GM23338 (cell line): ENCODE measurements around the gene SIPA1. TPM values are rescaled to one million over a fixed set of nuclear protein-coding genes. Genes with fewer than 3 reads are reported as not detected.

Source experiments
- ATAC-seq: fragments of 200-7000 bp; cut with Tn5 transposase; 3 replicates; pipeline ENCODE4 v1.9.1; 2020
- DNase-seq: peaks from one replicate; pipeline ENCODE4 v3.0.0-alpha.2; 2015; ENCODE audit warnings: low spot score
- H2AFZ ChIP-seq: fragments of 200-600 bp; sonication (generic); 2 replicates; pipeline ENCODE4 v1.8.0; 2016; ENCODE audit warnings: antibody characterized with exemption, mild to moderate bottlenecking, moderate library complexity
- H3F3A ChIP-seq: fragments of 200-600 bp; sonication (generic); replicated peaks from 2 replicates; pipeline ENCODE4 v1.8.0; 2017; ENCODE audit warnings: antibody characterized with exemption, mixed run types, low read depth
- H3K27ac ChIP-seq: fragments of 200-600 bp; sonication (generic); 2 replicates; pipeline ENCODE4 v1.6.1; 2016; ENCODE audit warnings: low read depth
- H3K27me3 ChIP-seq: fragments of 200-600 bp; sonication (generic); 2 replicates; pipeline ENCODE4 v1.8.0; 2016; ENCODE audit warnings: mild to moderate bottlenecking, mixed run types, moderate library complexity; ENCODE audit not compliant: insufficient read depth
- H3K36me3 ChIP-seq: fragments of 200-600 bp; sonication (generic); 2 replicates; pipeline ENCODE4 v1.8.0; 2016; ENCODE audit warnings: mild to moderate bottlenecking; ENCODE audit not compliant: insufficient read depth
- H3K4me1 ChIP-seq: fragments of 200-600 bp; sonication (generic); 2 replicates; pipeline ENCODE4 v1.8.0; 2016; ENCODE audit warnings: mild to moderate bottlenecking, moderate library complexity; ENCODE audit not compliant: insufficient read depth
- H3K4me2 ChIP-seq: fragments of 200-600 bp; sonication (generic); 2 replicates; pipeline ENCODE4 v1.7.1; 2017; ENCODE audit warnings: mixed run types
- H3K4me3 ChIP-seq: fragments of 200-600 bp; sonication (generic); 2 replicates; pipeline ENCODE4 v1.6.1; 2016; ENCODE audit warnings: mixed run types
- H3K79me2 ChIP-seq: fragments of 200-600 bp; sonication (generic); replicated peaks from 2 replicates; pipeline ENCODE4 v1.8.0; 2017; ENCODE audit warnings: mild to moderate bottlenecking; ENCODE audit not compliant: insufficient read depth
- H3K9me2 ChIP-seq: fragments of 200-600 bp; sonication (generic); 2 replicates; pipeline ENCODE4 v1.8.0; 2017; ENCODE audit not compliant: insufficient read depth
- H4K20me1 ChIP-seq: fragments of 200-600 bp; sonication (generic); replicated peaks from 2 replicates; pipeline ENCODE4 v1.8.0; 2017; ENCODE audit warnings: mild to moderate bottlenecking; ENCODE audit not compliant: insufficient read depth
- H3K27ac Mint-ChIP-seq: 2 replicates; pipeline ENCODE4 v1.8.0; 2020; ENCODE audit warnings: inconsistent platforms, mild to moderate bottlenecking, moderate library complexity, mixed read lengths
- H3K27me3 Mint-ChIP-seq: 3 replicates; pipeline ENCODE4 v1.8.0; 2022; ENCODE audit warnings: low read depth, mild to moderate bottlenecking, moderate library complexity, mixed read lengths, inconsistent platforms; ENCODE audit not compliant: insufficient read depth, poor library complexity
- H3K36me3 Mint-ChIP-seq: 3 replicates; pipeline ENCODE4 v1.8.0; 2021; ENCODE audit warnings: low read depth, mild to moderate bottlenecking, inconsistent platforms, moderate library complexity, mixed read lengths
- H3K4me1 Mint-ChIP-seq: 3 replicates; pipeline ENCODE4 v1.8.0; 2020; ENCODE audit warnings: mild to moderate bottlenecking, inconsistent platforms, mixed read lengths
- H3K4me3 Mint-ChIP-seq: 3 replicates; pipeline ENCODE4 v1.8.0; 2021; ENCODE audit warnings: moderate library complexity, mild to moderate bottlenecking, inconsistent platforms, mixed read lengths
- H3K9me3 Mint-ChIP-seq: 3 replicates; pipeline ENCODE4 v1.8.0; 2020; ENCODE audit warnings: moderate library complexity, mild to moderate bottlenecking, inconsistent platforms, mixed read lengths
- EZH2 ChIP-seq: fragments of 200-600 bp; sonication (generic); IDR thresholded peaks from one replicate; pipeline ENCODE4 v1.8.0; 2017; ENCODE audit warnings: antibody characterized with exemption, mild to moderate bottlenecking, low read depth; ENCODE audit not compliant: unreplicated experiment
- EZH2phosphoT487 ChIP-seq: fragments of 200-600 bp; sonication (generic); IDR thresholded peaks from one replicate; pipeline ENCODE4 v1.8.1; 2018; ENCODE audit warnings: antibody characterized with exemption; ENCODE audit not compliant: unreplicated experiment
- JUNB ChIP-seq: IDR thresholded peaks from one replicate; pipeline ENCODE4 v1.6.1; 2016; ENCODE audit warnings: antibody characterized with exemption; ENCODE audit not compliant: unreplicated experiment
- NANOG ChIP-seq: IDR thresholded peaks from 2 replicates; pipeline ENCODE4 v1.6.1; 2016; ENCODE audit warnings: antibody characterized with exemption, borderline replicate concordance
- POLR2AphosphoS5 ChIP-seq: IDR thresholded peaks from 2 replicates; pipeline ENCODE4 v1.6.1; 2016; ENCODE audit warnings: antibody characterized with exemption, low read depth
- STAT1 ChIP-seq: IDR thresholded peaks from one replicate; pipeline ENCODE4 v1.6.1; 2016; ENCODE audit warnings: antibody characterized with exemption; ENCODE audit not compliant: unreplicated experiment
- ZNF114 ChIP-seq: fragments of 250-450 bp; sonication (Bioruptor Pico); IDR thresholded peaks from 2 replicates; pipeline ENCODE4 v1.5.0; 2020; ENCODE audit warnings: mild to moderate bottlenecking, moderate library complexity
- ZNF331 ChIP-seq: fragments of 250-450 bp; sonication (Bioruptor Pico); IDR thresholded peaks from 2 replicates; pipeline ENCODE4 v1.5.0; 2020; ENCODE audit warnings: low read depth, mild to moderate bottlenecking, moderate library complexity
- ZNF462 ChIP-seq: fragments of 250-450 bp; sonication (Bioruptor Pico); IDR thresholded peaks from 2 replicates; pipeline ENCODE4 v1.5.0; 2020; ENCODE audit warnings: mild to moderate bottlenecking, moderate library complexity
- polyA plus RNA-seq: library from polyadenylated mRNA; unstranded; fragments of >200 nt; fragmentation: Nextera tagmentation; extraction: Ambion mirVana; gene quantifications from 2 replicates; pipeline ENCODE4 v1.2.1, GENCODE V29; 2016
- total RNA-seq: library from RNA; depleted of rRNA; stranded (reverse); fragments of >200 nt; shearing (Covaris generic); gene quantifications from 2 replicates; pipeline ENCODE4 v1.2.3, GENCODE V29; 2014
- TF ChIP-seq, protein P1 (sequence below): IDR thresholded peaks from 2 replicates; pipeline ENCODE4 v1.6.1; 2016; ENCODE audit warnings: antibody characterized with exemption
- TF ChIP-seq, protein P2 (sequence below): IDR thresholded peaks from one replicate; pipeline ENCODE4 v1.6.1; 2018; ENCODE audit warnings: antibody characterized with exemption; ENCODE audit not compliant: unreplicated experiment

The SIPA1 gene
- total and polyA plus RNA-seq, 2 experiments from 2014 or later: 50.1 to 54.6 TPM

DNA sequence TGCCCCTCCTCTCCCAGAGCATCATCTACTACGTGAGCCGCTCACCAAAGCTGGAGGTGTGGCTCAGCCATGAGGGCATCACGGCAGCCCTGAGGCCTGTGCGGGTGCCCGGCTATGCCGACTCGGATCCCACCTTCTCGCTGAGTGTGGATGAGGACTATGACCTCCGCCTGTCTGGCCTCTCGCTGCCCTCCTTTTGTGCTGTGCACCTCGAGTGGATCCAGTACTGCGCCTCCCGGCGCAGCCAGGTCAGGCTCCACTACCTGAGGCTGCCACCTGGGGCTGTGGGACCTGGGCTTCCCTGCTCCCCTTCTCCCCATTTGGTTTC lies 3.8 kb upstream of the SIPA1 start:
- Histone ChIP-seq H3K27ac (no peak overlapping the region), H3K9me2 (no peaks in the 10 kb centered on the region), H3K36me3 (peaks cover 12% of the 10 kb centered on the region; the same call in 1 of the 2 replicates), H4K20me1 (no peaks in the 10 kb centered on the region; the same call in 1 of the 2 replicates), H3K4me2 (no peak overlapping the region), H3K4me1 (peaks cover 18% of the 10 kb centered on the region), H2AFZ (no peak overlapping the region), H3K4me3 (no peak overlapping the region), H3F3A (peaks cover 18% of the 10 kb centered on the region), H3K79me2 (no peaks in the 10 kb centered on the region), H3K27me3 (no peaks in the 10 kb centered on the region)
- DNase-seq (no peak), ATAC-seq (no peak)
- peaks cover 18% of the 10 kb centered on the region for H3K4me1 Mint-ChIP-seq
- H3K36me3 Mint-ChIP-seq: peaks cover 28% of the 10 kb centered on the region
- no peak overlapping the region for H3K4me3 Mint-ChIP-seq
- peaks cover 18% of the 10 kb centered on the region for H3K27me3 Mint-ChIP-seq
- H3K27ac Mint-ChIP-seq: no peak overlapping the region
- TF ChIP-seq EZH2 (no peak), ZNF331 (CRISPR knock-in tag) (no peak)
- H3K9me3 Mint-ChIP-seq: no peaks in the 10 kb centered on the region

GRCh38 chr11:65634440-65634839 lies 3.5 kb upstream of the SIPA1 start:
- Histone ChIP-seq H3K9me2 (no peaks in the 10 kb centered on the region), H3F3A (peaks cover 19% of the 10 kb centered on the region), H4K20me1 (no peaks in the 10 kb centered on the region; the same call in 1 of the 2 replicates), H3K27ac (no peak overlapping the region), H3K4me3 (no peak overlapping the region), H3K36me3 (peaks cover 12% of the 10 kb centered on the region; the same call in 1 of the 2 replicates), H3K79me2 (no peaks in the 10 kb centered on the region), H2AFZ (no peak overlapping the region), H3K4me1 (peaks cover 18% of the 10 kb centered on the region), H3K4me2 (no peak overlapping the region), H3K27me3 (no peaks in the 10 kb centered on the region)
- Mint-ChIP-seq H3K27me3 (peaks cover 19% of the 10 kb centered on the region), H3K9me3 (no peaks in the 10 kb centered on the region), H3K36me3 (peaks cover 25% of the 10 kb centered on the region), H3K27ac (no peak overlapping the region), H3K4me3 (no peak overlapping the region), H3K4me1 (peaks cover 18% of the 10 kb centered on the region)
- DNase-seq: no peak
- no peak for TF ChIP-seq STAT1
- TF ChIP-seq EZH2phosphoT487: no peak
- TF ChIP-seq, protein P1, sequence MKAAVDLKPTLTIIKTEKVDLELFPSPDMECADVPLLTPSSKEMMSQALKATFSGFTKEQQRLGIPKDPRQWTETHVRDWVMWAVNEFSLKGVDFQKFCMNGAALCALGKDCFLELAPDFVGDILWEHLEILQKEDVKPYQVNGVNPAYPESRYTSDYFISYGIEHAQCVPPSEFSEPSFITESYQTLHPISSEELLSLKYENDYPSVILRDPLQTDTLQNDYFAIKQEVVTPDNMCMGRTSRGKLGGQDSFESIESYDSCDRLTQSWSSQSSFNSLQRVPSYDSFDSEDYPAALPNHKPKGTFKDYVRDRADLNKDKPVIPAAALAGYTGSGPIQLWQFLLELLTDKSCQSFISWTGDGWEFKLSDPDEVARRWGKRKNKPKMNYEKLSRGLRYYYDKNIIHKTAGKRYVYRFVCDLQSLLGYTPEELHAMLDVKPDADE: no peak
- TF ChIP-seq ZNF331 (CRISPR knock-in tag): no peak
- TF ChIP-seq POLR2AphosphoS5: no peak
- no peak for TF ChIP-seq JUNB
- no peak for TF ChIP-seq EZH2
- TF ChIP-seq, protein P2, sequence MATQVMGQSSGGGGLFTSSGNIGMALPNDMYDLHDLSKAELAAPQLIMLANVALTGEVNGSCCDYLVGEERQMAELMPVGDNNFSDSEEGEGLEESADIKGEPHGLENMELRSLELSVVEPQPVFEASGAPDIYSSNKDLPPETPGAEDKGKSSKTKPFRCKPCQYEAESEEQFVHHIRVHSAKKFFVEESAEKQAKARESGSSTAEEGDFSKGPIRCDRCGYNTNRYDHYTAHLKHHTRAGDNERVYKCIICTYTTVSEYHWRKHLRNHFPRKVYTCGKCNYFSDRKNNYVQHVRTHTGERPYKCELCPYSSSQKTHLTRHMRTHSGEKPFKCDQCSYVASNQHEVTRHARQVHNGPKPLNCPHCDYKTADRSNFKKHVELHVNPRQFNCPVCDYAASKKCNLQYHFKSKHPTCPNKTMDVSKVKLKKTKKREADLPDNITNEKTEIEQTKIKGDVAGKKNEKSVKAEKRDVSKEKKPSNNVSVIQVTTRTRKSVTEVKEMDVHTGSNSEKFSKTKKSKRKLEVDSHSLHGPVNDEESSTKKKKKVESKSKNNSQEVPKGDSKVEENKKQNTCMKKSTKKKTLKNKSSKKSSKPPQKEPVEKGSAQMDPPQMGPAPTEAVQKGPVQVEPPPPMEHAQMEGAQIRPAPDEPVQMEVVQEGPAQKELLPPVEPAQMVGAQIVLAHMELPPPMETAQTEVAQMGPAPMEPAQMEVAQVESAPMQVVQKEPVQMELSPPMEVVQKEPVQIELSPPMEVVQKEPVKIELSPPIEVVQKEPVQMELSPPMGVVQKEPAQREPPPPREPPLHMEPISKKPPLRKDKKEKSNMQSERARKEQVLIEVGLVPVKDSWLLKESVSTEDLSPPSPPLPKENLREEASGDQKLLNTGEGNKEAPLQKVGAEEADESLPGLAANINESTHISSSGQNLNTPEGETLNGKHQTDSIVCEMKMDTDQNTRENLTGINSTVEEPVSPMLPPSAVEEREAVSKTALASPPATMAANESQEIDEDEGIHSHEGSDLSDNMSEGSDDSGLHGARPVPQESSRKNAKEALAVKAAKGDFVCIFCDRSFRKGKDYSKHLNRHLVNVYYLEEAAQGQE: no peak
- TF ChIP-seq ZNF114 (CRISPR knock-in tag): no peak
- TF ChIP-seq NANOG: no peak
- no peak for TF ChIP-seq ZNF462 (CRISPR knock-in tag)
- no peak for ATAC-seq
